Loucy (cell line): ENCODE results near the gene GREB1.

Experiments used
- H2AFZ ChIP-seq: fragments of 200-600 bp; sonication (generic); 2 replicates; pipeline ENCODE4 v1.6.0; 2016; ENCODE audit warnings: antibody characterized with exemption, mild to moderate bottlenecking, low read length, moderate library complexity
- H3F3A ChIP-seq: fragments of 200-600 bp; 2 replicates; pipeline ENCODE4 v1.6.0; 2016; ENCODE audit warnings: antibody characterized with exemption, low read depth, mild to moderate bottlenecking
- H3K27me3 ChIP-seq: fragments of 200-600 bp; sonication (generic); 2 replicates; pipeline ENCODE4 v1.6.1; 2014; ENCODE audit warnings: low read length, mild to moderate bottlenecking; ENCODE audit not compliant: insufficient read depth, poor library complexity, severe bottlenecking
- H3K36me3 ChIP-seq: fragments of 200-600 bp; sonication (generic); 2 replicates; pipeline ENCODE4 v1.6.1; 2016; ENCODE audit warnings: low read length; ENCODE audit not compliant: insufficient read depth
- H3K4me1 ChIP-seq: fragments of 200-600 bp; sonication (generic); 2 replicates; pipeline ENCODE4 v1.5.1; 2014; ENCODE audit warnings: low read length, mild to moderate bottlenecking; ENCODE audit not compliant: insufficient read depth, poor library complexity, severe bottlenecking
- H3K4me2 ChIP-seq: fragments of 200-600 bp; sonication (generic); 2 replicates; pipeline ENCODE4 v1.6.0; 2014; ENCODE audit warnings: antibody characterized with exemption, low read length, low read depth, mild to moderate bottlenecking; ENCODE audit not compliant: poor library complexity, severe bottlenecking
- H3K4me3 ChIP-seq: fragments of 200-600 bp; sonication (generic); 2 replicates; pipeline ENCODE4 v1.5.1; 2014; ENCODE audit warnings: low read length, mild to moderate bottlenecking, mixed read lengths; ENCODE audit not compliant: poor library complexity, severe bottlenecking
- H3K79me2 ChIP-seq: fragments of 200-600 bp; sonication (generic); 2 replicates; pipeline ENCODE4 v1.6.1; 2014; ENCODE audit warnings: low read length; ENCODE audit not compliant: insufficient read depth
- H3K9ac ChIP-seq: fragments of 200-600 bp; sonication (generic); 2 replicates; pipeline ENCODE4 v1.6.0; 2014; ENCODE audit warnings: mild to moderate bottlenecking, low read depth, low read length, moderate library complexity; ENCODE audit not compliant: poor library complexity, severe bottlenecking
- H3K9me2 ChIP-seq: fragments of 200-600 bp; sonication (generic); replicated peaks from 2 replicates; pipeline ENCODE4 v1.6.1; 2016; ENCODE audit warnings: low read depth, low read length, mixed read lengths
- H3K9me3 ChIP-seq: fragments of 200-600 bp; sonication (generic); 2 replicates; pipeline ENCODE4 v1.6.1; 2014; ENCODE audit warnings: mild to moderate bottlenecking, antibody characterized with exemption, low read length, low read depth; ENCODE audit not compliant: insufficient read depth
- H4K20me1 ChIP-seq: fragments of 200-600 bp; sonication (generic); 2 replicates; pipeline ENCODE4 v1.6.0; 2014; ENCODE audit warnings: antibody characterized with exemption, low read length, mild to moderate bottlenecking; ENCODE audit not compliant: insufficient read depth, poor library complexity, severe bottlenecking
- EZH2phosphoT487 ChIP-seq: fragments of 200-600 bp; IDR thresholded peaks from 2 replicates; pipeline ENCODE4 v1.6.1; 2018; ENCODE audit warnings: antibody characterized with exemption, mild to moderate bottlenecking, moderate library complexity, borderline replicate concordance
- TF ChIP-seq, protein P1 (sequence below): fragments of 200-600 bp; sonication (generic); conservative IDR thresholded peaks from 2 replicates; pipeline ENCODE4 v1.5.1; 2014; ENCODE audit warnings: mild to moderate bottlenecking, antibody characterized with exemption, low read length

Gene GREB1

DNA sequence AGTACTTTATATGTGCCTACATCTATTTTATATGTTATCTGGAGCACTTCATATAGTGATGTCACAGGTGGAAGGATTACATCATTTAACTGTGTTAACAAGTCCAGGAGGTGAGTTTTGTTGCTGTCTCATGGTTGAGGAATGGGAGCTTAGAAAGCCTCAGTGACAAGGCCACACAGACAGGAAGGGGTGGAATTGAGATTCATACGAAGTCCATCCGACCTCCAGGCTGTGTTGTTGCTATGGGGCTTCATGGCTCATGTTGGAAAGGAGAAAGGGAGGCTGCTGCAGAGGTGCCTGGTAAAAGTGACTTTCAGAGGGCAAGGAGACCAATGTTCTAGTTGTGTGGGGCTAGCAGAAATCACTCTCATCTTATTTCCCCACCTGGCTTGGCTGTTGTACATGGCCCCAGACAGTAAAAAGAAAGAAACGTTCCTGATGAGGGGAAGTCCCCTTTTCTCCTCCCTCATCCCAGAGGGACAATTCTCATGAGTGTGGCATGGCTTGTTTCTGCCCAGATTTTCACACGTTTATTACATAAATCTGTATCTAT, 31.0 kb upstream of the GREB1 start:
- Histone ChIP-seq H3K9ac (no peak overlapping the region), H4K20me1 (no peaks in the 10 kb centered on the region), H2AFZ (no peak overlapping the region), H3K9me2 (no peaks in the 10 kb centered on the region), H3K79me2 (no peaks in the 10 kb centered on the region), H3K4me3 (no peak overlapping the region), H3K27me3 (no peaks in the 10 kb centered on the region), H3K4me2 (no peak overlapping the region), H3K36me3 (no peaks in the 10 kb centered on the region), H3F3A (no peaks in the 10 kb centered on the region), H3K4me1 (peaks cover 3% of the 10 kb centered on the region), H3K9me3 (no peaks in the 10 kb centered on the region)
- TF ChIP-seq EZH2phosphoT487, result no peak
- TF ChIP-seq, protein P1, sequence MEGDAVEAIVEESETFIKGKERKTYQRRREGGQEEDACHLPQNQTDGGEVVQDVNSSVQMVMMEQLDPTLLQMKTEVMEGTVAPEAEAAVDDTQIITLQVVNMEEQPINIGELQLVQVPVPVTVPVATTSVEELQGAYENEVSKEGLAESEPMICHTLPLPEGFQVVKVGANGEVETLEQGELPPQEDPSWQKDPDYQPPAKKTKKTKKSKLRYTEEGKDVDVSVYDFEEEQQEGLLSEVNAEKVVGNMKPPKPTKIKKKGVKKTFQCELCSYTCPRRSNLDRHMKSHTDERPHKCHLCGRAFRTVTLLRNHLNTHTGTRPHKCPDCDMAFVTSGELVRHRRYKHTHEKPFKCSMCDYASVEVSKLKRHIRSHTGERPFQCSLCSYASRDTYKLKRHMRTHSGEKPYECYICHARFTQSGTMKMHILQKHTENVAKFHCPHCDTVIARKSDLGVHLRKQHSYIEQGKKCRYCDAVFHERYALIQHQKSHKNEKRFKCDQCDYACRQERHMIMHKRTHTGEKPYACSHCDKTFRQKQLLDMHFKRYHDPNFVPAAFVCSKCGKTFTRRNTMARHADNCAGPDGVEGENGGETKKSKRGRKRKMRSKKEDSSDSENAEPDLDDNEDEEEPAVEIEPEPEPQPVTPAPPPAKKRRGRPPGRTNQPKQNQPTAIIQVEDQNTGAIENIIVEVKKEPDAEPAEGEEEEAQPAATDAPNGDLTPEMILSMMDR, result no peak

DNA sequence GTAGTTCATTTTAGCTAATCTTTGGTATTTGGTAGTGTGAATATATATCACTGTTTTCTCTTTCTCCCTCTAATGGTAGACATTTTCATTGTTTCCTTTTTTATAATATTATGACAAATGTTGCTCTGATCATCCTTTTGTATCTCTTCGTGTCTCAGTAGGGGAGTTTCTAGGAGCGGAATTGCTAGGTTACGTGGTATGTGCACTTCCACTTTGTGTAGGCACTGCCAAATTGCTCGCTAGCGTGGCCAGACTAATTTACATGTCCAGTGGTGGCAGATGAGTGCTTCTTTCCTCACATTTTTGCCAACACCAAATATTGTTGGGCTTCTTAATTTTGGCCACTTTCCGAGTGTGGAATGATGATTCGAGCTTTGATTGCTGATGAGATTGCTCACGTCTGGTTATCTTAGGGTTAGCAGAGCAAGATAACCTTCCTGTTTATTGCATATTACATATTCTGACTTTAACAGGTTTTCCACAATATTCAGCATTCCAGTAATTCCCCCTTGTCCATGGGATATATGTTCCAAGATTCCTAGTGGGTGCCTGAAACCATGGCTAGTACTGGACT, 30.4 kb upstream of the GREB1 start:
- no peaks in the 10 kb centered on the region for H3K36me3 ChIP-seq
- no peaks in the 10 kb centered on the region for H3K9me2 ChIP-seq
- no peaks in the 10 kb centered on the region for H3K27me3 ChIP-seq
- no peak overlapping the region for H3K4me3 ChIP-seq
- H3K4me2 ChIP-seq, result no peak overlapping the region
- no peaks in the 10 kb centered on the region for H3K79me2 ChIP-seq
- no peaks in the 10 kb centered on the region for H3K9me3 ChIP-seq
- TF ChIP-seq, protein P1, result no peak
- TF ChIP-seq EZH2phosphoT487, result no peak
- no peaks in the 10 kb centered on the region for H3F3A ChIP-seq
- H3K9ac ChIP-seq, result no peak overlapping the region
- peaks cover 3% of the 10 kb centered on the region for H3K4me1 ChIP-seq
- no peak overlapping the region for H2AFZ ChIP-seq
- no peaks in the 10 kb centered on the region for H4K20me1 ChIP-seq

DNA sequence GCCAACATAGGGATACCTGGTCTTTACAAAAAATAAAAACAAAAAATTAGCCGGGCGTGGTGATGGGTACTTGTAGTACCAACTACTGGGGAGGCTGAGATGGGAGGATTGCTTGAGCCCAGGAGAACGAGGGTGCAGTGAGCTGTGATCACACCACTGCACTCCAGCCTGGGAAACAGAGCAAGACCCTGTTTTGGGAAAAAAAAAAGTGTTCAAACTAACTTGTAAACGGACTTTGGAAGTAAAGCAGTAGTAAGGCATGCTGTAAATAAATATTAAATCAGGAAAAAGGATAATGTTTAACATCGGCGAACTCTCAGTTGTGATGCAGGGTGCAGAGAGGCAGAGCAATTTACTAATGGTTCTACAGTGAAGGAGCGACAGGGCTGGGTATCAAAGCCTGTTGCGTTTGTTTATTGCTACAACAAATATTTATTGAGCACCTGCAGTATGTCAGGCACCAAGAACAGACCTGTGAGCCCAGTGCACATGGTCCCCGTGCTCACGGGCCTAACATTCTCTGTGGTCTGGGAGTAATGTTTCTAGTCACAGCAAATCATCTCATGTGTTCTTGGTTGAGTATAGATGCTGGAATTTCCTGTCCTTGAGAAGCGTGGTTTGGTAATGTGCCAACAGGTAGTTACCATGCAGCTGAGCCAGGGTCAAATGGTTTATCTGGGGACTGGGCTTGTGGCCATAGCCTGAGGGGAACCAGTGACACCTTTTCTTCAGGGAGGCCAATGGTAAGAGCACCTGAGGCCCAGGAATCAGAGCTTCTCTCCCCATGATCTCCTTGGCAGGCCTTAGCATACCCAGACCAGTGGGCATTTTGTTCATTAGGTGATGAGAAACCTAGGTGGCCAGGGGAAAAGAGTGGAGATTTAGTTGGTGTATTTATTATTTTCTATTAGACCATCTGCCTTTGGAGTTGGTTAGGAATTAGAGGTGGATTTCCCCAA, 27.9 kb upstream of the GREB1 start:
- Histone ChIP-seq H3K4me1 (peaks cover 3% of the 10 kb centered on the region), H3K36me3 (no peaks in the 10 kb centered on the region), H3K4me2 (no peak overlapping the region), H4K20me1 (no peaks in the 10 kb centered on the region), H2AFZ (no peak overlapping the region), H3K9me3 (no peaks in the 10 kb centered on the region), H3F3A (no peaks in the 10 kb centered on the region), H3K27me3 (no peaks in the 10 kb centered on the region), H3K4me3 (no peak overlapping the region), H3K9me2 (no peaks in the 10 kb centered on the region), H3K79me2 (no peaks in the 10 kb centered on the region), H3K9ac (no peak overlapping the region)
- no peak for TF ChIP-seq EZH2phosphoT487
- TF ChIP-seq, protein P1, result no peak
